ENCODE measurements around the gene RIMBP2.

Gene RIMBP2

GRCh38 chr12:130398100-130398848 lies 317.8 kb downstream of the RIMBP2 start:
- DNase-seq = no peak

- DNase-seq = no peak
Measured at GRCh38 chr12:130396667-130397066, 319.4 kb downstream of the RIMBP2 start.

- no peak for DNase-seq
Measured at GRCh38 chr12:130394906-130395305, 321.2 kb downstream of the RIMBP2 start.

DNA sequence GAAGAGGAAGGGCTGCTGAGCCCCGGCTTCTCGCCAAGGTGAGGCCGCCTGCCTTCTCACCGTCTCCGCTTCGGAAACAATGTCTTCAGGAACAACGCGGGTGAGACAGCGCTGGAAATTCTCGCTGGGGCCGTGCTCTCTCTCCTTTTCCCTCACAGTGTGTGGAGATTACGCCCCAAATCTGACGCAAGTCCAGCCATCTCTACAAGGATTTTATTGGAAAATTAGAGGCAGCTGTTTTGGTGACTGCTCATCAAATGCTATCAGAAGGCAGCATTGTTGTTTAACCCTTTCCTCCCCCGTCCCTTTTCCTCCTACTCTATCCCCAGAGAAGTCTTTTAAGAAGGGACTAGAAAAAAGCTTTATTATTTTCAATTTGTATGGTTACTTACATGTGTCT lies 324.9 kb downstream of the RIMBP2 start:
- no peak for DNase-seq

DNA sequence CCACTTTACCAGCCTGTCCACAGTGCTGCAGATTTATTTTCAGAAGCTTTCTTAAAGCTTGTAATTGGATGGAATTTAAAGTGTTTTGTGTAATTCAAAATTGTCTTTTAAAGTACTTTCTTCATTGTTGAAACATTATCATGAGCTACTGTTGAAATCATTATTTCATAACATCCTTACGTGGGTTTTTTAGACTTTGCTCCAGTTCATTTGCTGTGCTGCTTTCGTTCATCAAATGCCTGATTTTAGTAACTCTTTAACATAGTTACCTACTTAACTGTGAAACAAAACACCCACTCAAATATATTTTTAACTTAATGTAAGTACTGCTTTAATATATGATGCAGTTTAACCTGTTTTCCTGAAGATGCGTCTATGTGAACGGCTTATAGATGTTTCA lies 330.9 kb downstream of the RIMBP2 start:
- DNase-seq = no peak

GRCh38 chr12:130384234-130384633 lies 331.9 kb downstream of the RIMBP2 start:
- DNase-seq = no peak

- DNase-seq = no peak
Measured at GRCh38 chr12:130382818-130383217, 333.3 kb downstream of the RIMBP2 start.

- DNase-seq = no peak
Measured at GRCh38 chr12:130375296-130376287, 340.5 kb downstream of the RIMBP2 start.

DNA sequence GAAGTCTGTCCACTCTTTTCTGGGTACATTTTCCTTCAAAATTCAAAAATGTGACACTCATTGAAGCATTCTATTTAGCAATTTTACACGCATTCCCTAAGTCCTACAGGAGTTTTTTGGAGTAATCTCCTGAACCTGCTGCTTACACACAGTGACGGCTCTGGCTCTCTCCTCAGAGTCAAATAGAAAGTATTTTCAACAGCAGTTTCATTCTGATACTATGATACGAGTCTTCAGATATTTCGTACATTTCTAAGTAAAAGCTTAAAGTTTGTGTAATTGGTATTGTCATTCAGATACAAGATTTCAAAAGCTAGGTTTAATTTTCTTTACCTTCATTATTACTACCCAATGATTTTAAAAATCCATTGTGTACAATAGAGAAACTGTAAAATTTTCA lies 342.0 kb downstream of the RIMBP2 start:
- DNase-seq = no peak

DNA sequence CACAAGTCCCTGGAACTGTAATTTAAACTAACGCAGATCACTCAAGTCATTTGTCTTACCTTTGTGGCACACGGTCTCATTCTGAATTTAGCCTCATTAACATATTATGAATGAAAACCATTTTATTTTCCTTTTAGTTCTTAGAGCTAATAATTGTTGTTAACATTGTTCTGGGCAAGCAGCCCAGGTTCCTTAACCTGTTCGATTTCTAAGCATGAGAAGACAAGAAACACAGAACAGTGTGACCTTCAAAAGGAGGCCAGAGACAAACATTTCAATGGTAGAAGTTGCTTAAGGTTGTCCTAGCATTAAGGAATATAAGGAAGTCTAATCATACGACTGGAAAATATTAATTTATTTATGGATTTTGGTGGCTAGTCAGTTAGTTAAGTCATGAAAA lies 343.2 kb downstream of the RIMBP2 start:
- DNase-seq = no peak

GRCh38 chr12:130371296-130371695 lies 344.8 kb downstream of the RIMBP2 start:
- DNase-seq = no peak

GRCh38 chr12:130369816-130370215 lies 346.3 kb downstream of the RIMBP2 start:
- no peak for DNase-seq

DNA sequence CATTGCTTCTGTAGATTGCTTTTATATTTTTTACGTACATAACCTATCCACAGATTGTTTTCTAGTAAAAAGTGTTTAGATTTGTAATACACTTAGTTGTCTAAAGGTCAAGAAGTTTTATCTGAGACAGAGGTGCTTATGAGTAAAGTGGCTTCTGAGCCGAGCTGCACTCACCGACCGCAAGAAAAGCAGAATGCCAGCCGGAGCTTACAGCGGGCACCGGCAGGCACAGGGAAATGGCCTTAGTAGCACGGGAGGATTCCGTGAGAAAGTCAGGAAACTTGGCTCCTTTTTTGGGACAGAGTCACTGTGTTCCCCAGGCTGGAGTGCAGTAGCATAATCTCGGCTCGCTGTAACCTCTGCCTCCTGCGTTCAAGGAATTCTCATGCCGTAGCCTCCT lies 348.6 kb downstream of the RIMBP2 start:
- DNase-seq = no peak

GRCh38 chr12:130367003-130367402 lies 349.1 kb downstream of the RIMBP2 start:
- DNase-seq = no peak

DNA sequence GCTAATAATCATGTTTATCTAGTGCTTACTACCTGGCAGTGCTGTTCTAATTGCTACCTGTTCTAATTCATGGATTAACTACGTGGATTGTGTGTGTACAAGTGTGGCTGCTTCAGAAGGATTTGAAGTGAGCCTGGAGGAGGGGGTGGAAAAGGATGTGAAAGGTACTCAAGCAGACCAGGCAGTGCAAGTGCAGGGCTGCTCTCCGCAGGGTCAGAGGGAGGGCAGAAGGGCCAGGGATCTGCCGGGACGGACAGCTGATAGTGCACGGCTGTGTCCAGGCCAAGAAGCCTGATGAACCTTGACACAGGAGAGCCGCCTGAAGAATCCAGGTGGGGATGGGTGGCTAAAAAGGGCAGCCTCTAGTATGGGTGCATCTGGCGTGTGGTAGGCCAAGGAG lies 349.9 kb downstream of the RIMBP2 start:
- DNase-seq = no peak

DNA sequence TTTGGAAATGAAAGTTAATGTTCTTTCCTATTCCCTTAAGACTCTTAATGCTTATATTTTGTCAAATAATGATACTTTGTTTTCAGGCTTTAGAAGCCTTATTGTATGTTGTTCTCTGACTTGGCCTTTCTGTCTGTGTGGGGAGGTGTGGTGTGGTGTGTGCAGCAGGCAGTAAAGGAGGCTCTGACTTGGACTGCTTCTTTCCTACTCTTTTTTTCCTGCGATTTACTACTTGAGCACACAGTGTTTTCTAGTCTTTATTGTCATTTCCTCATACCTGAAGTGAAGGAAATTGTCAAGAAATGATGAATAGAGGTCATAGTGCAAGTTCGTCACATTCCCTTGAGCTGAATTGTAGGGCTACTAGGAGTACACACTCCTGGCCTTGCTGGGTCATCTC lies 351.5 kb downstream of the RIMBP2 start:
- DNase-seq = no peak

DNA sequence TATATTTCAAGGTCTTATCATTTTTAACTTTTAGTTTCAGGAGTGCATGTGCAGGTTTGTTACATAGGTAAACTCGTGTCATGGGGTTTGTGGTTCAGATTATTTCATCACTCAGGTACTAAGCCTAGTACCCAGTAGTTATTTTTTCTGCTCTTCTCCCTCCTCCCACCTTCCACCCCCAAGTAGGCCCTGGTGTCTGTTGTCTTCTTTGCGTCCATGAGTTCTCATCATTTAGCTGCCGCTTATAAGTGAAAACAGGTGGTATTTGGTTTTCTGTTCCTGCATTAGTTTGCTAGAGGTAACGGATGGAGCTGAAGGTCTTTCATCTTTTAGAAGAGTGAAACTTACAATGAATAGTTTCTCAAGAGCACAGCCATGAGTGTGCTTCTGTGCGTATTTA lies 354.0 kb downstream of the RIMBP2 start:
- DNase-seq = no peak

GRCh38 chr12:130357729-130358330 lies 358.3 kb downstream of the RIMBP2 start:
- DNase-seq = no peak

GRCh38 chr12:130357241-130357640 lies 358.9 kb downstream of the RIMBP2 start:
- no peak for DNase-seq

DNA sequence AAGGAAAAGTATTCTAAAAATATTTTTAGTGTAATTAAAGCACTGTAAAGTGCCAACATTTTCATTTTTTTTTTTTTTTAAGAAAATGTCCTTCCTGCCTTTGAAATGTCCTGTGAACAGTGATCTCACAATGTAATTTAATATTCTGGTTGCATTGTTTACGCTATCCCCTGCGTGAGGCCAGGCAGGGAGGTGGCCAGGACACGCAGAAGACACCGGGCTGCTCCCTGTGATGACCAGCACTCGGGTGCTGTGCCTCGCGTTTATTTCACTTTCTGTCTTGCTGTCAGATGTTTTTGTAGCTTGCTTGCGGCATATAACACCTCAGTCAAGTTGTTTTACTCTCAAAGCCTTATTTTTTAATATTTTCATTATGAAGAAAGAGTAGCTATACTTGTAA lies 359.9 kb downstream of the RIMBP2 start:
- no peak for DNase-seq

DNA sequence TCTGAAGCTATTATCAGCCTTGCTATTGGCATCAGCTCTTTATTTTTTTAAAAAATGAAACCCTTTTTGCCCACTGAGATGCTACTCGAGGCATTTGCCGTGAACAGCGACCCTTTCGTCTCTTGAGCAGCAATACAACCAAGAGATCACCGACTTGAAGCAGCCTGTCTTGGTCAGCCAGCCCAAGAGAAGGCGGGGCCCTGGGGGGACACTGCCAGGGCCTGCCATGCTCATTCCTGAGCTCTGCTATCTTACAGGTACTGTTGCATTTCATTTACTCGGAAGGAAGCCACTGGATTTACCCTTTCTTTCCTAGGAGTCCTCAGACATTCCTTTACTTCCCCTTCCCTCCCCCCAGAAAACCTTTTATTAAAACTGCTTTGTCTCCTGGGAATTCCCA lies 361.7 kb downstream of the RIMBP2 start:
- DNase-seq = no peak

DNA sequence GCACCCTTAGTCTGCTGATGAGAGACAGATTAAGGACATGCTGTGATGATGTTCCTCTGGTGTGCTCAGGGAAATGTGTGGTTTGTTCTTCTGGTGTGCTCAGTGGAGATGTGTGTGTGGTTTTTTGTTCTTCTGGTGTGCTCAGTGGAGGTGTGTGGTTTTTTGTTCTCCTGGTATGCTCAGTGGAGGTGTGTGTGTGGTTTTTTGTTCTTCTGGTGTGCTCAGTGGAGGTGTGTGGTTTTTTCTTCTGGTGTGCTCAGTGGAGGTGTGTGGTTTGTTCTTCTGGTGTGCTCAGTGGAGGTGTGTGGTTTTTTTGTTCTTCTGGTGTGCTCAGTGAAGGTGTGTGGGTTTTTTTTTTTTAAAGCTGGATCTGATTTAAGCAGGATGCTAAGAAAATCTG lies 363.0 kb downstream of the RIMBP2 start:
- DNase-seq = no peak

DNA sequence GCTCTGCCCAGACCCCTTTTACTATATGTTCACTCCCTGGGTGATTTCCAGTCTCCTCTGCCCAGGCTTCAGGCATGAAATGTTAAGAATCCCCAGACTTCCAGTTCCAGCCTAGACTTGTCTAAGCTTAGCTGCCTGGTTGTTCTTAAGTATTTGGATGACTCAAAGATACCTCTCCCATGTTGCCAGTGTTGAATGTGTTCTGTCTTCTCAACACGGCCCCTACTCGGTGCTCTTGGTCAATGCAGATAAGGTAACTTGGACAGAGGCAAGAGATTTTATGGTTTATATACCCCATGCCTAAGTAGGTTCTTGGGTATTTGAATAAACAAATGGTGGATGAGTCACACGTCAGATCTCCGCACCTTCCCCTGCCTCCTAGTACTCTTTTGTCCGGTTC lies 364.8 kb downstream of the RIMBP2 start:
- no peak for DNase-seq

GRCh38 chr12:130350715-130351114 lies 365.4 kb downstream of the RIMBP2 start:
- DNase-seq = no peak

Measured in stimulated activated CD4-positive, alpha-beta T cell treated with anti-CD3 and anti-CD28 coated beads, Interleukin-4, amount 100 ng/mL, for 1 hour (primary cell).